NB4 (cell line): Measurements from ENCODE around the gene SPTBN2.

ENCODE experiments used
- DNase-seq: peaks from one replicate; pipeline ENCODE4 v3.0.0; 2010; ENCODE audit warnings: low read depth
- H3K4me3 ChIP-seq: one replicate; pipeline ENCODE4 v1.5.1; 2011; ENCODE audit warnings: mild to moderate bottlenecking, low read depth, low read length, moderate library complexity
- CTCF ChIP-seq: IDR thresholded peaks from one replicate; pipeline ENCODE4 v1.5.1; 2012; ENCODE audit warnings: low read depth, low read length
- MAX ChIP-seq: IDR thresholded peaks from 2 replicates; pipeline ENCODE4 v1.6.1; 2011; ENCODE audit warnings: low read depth, low read length
- MYC ChIP-seq: IDR thresholded peaks from 2 replicates; pipeline ENCODE4 v1.6.1; 2011; ENCODE audit warnings: low read depth, low read length
- POLR2A ChIP-seq: IDR thresholded peaks from 2 replicates; pipeline ENCODE4 v1.6.1; 2011; ENCODE audit warnings: mild to moderate bottlenecking; ENCODE audit not compliant: insufficient read length; ENCODE audit errors: extremely low read depth

SPTBN2 gene

DNA sequence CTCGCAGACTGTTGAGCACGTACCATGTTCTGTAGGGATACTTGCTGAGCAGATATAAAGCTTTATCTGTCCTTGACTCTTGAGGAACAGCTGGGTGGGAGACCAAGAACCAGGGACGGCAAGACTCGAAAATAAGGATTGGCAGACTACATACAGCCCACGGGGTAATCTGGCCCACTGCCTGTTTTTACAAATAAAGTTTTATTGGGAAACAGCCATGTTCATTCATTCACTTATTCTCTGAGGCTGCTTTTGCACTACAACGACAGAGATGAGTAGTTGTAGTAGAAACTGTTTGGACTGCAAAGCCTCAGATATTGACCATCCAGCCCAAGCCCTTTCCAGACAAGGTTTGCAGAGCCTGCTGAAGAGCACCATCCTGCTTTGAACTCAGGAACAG lies 31.0 kb downstream of the SPTBN2 start:
- H3K4me3 ChIP-seq: no peak overlapping the region
- DNase-seq: no peak
- no peak for TF ChIP-seq MAX
- no peak for TF ChIP-seq CTCF
- TF ChIP-seq MYC: no peak
- TF ChIP-seq POLR2A: no peak

GRCh38 chr11:66696146-66696545 lies 32.9 kb downstream of the SPTBN2 start:
- no peak for TF ChIP-seq MAX
- no peak for TF ChIP-seq POLR2A
- TF ChIP-seq CTCF: no peak
- H3K4me3 ChIP-seq: no peak overlapping the region
- no peak for DNase-seq

DNA sequence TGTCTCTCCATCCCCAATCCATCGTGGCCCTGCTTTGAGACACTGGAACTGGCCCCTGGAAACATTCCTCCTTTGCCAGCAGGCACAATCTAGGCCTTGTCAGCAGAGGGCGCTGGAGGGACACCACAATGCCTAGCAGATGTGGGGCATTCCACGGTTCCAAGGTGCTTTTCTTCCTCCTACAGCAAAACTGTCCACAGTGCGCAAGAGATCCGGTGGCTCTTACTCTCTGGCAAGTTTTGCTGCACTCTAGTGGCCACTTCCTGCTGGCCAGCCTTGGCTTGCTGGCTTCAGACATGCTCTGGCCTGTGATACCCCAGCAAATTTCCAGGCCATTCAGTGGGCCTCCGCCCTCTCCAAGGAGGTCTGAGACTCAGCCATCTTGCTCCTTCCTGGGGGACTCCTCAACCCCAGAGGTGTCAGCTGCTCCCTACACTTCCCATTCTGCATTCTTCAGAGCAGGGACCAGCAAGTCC lies 34.2 kb downstream of the SPTBN2 start:
- peak; percentile 94 for DNase-seq
- H3K4me3 ChIP-seq: no peak overlapping the region
- TF ChIP-seq POLR2A: no peak
- TF ChIP-seq CTCF: peak; percentile 96
- TF ChIP-seq MYC: peak; percentile 9; the same call in 1 of the 2 replicates
- TF ChIP-seq MAX: peak; percentile 50

GRCh38 chr11:66694056-66694410 lies 35.0 kb downstream of the SPTBN2 start:
- TF ChIP-seq MAX (no peak), CTCF (no peak), POLR2A (no peak), MYC (no peak)
- no peak overlapping the region for H3K4me3 ChIP-seq
- no peak for DNase-seq

GRCh38 chr11:66693356-66694055 lies 35.5 kb downstream of the SPTBN2 start:
- TF ChIP-seq CTCF (no peak), MYC (no peak), POLR2A (no peak), MAX (no peak)
- DNase-seq: no peak

More at GRCh38 chr11:66693356-66694055, 35.5 kb downstream of the SPTBN2 start:
- H3K4me3 ChIP-seq: no peak overlapping the region
